Neuronal stem cell (in vitro differentiated cells): ENCODE measurements around the gene SMOC2.

Experiments
- DNase-seq: peaks from one replicate; pipeline ENCODE4 v3.0.0-alpha.2; 2013; ENCODE audit warnings: low spot score
- H2AFZ ChIP-seq: one replicate; pipeline ENCODE4 v1.6.1; 2013; ENCODE audit warnings: mild to moderate bottlenecking, low read length, inconsistent platforms
- H2AK5ac ChIP-seq: 2 replicates; pipeline ENCODE4 v1.6.1; 2013; ENCODE audit warnings: low read depth, mild to moderate bottlenecking, inconsistent platforms, low read length, moderate library complexity, mixed read lengths
- H2BK120ac ChIP-seq: 2 replicates; pipeline ENCODE4 v1.6.1; 2013; ENCODE audit warnings: low read depth, mild to moderate bottlenecking, inconsistent platforms, low read length, moderate library complexity, mixed read lengths
- H2BK12ac ChIP-seq: one replicate; pipeline ENCODE4 v1.6.1; 2013; ENCODE audit warnings: low read length, inconsistent platforms
- H2BK15ac ChIP-seq: 2 replicates; pipeline ENCODE4 v1.6.1; 2013; ENCODE audit warnings: mild to moderate bottlenecking, low read length, inconsistent platforms, mixed read lengths
- H2BK5ac ChIP-seq: one replicate; pipeline ENCODE4 v1.6.1; 2013; ENCODE audit warnings: inconsistent platforms, mild to moderate bottlenecking, low read length, moderate library complexity
- H3K14ac ChIP-seq: one replicate; pipeline ENCODE4 v1.6.1; 2013; ENCODE audit warnings: low read length, inconsistent platforms
- H3K18ac ChIP-seq: 2 replicates; pipeline ENCODE4 v1.6.1; 2013; ENCODE audit warnings: low read length, inconsistent platforms
- H3K23ac ChIP-seq: 2 replicates; pipeline ENCODE4 v1.6.1; 2013; ENCODE audit warnings: low read depth, mild to moderate bottlenecking, mixed read lengths, low read length, inconsistent platforms; ENCODE audit not compliant: poor library complexity
- H3K27ac ChIP-seq: replicated peaks from 3 replicates; pipeline ENCODE4 v1.5.1; 2013; ENCODE audit warnings: low read length, inconsistent platforms
- H3K27me3 ChIP-seq, 3 experiments: 2 replicates each; pipeline ENCODE4 v1.6.1; 2013; ENCODE audit warnings: low read length in 3 of 3, mild to moderate bottlenecking in 2 of 3, inconsistent platforms in 1 of 3, low read depth in 1 of 3, mixed read lengths in 1 of 3, moderate library complexity in 1 of 3; ENCODE audit not compliant: control insufficient read depth in 3 of 3, insufficient read depth in 3 of 3
- H3K36me3 ChIP-seq, 2 donors: replicated peaks in 1 of 2; 2 replicates each; pipeline ENCODE4 v1.6.1; 2013; ENCODE audit warnings: low read length in 2 of 2; ENCODE audit not compliant: control insufficient read depth in 2 of 2, insufficient read depth in 2 of 2
- H3K4ac ChIP-seq: 2 replicates; pipeline ENCODE4 v1.6.1; 2013; ENCODE audit warnings: inconsistent platforms, mild to moderate bottlenecking, low read length, moderate library complexity
- H3K4me1 ChIP-seq, 2 donors: 1 replicate in 1 of 2; 2 replicates in 1 of 2; pipeline ENCODE4 v1.6.1; 2013; ENCODE audit warnings: low read length in 2 of 2, low read depth in 1 of 2; ENCODE audit not compliant: control insufficient read depth in 2 of 2, insufficient read depth in 1 of 2
- H3K4me2 ChIP-seq: one replicate; pipeline ENCODE4 v1.6.1; 2013; ENCODE audit warnings: mild to moderate bottlenecking, low read length, inconsistent platforms; ENCODE audit not compliant: insufficient read depth, poor library complexity, severe bottlenecking
- H3K4me3 ChIP-seq, 2 donors: 2 replicates each; pipeline ENCODE4 v1.5.1; 2013; ENCODE audit warnings: low read length in 2 of 2, mild to moderate bottlenecking in 2 of 2, inconsistent platforms in 1 of 2, moderate library complexity in 1 of 2
- H3K79me1 ChIP-seq: one replicate; pipeline ENCODE4 v1.6.1; 2013; ENCODE audit warnings: low read depth, mild to moderate bottlenecking, inconsistent platforms, low read length, moderate library complexity
- H3K9ac ChIP-seq: one replicate; pipeline ENCODE4 v1.6.1; 2013; ENCODE audit warnings: mild to moderate bottlenecking, low read depth, low read length, inconsistent platforms; ENCODE audit not compliant: poor library complexity
- H3K9me3 ChIP-seq, 2 donors: replicated peaks in 1 of 2; 2 replicates each; pipeline versions ENCODE3 to v1.6.1; 2013; ENCODE audit warnings: low read length in 2 of 2, mild to moderate bottlenecking in 2 of 2, inconsistent platforms in 1 of 2, low read depth in 1 of 2, mixed read lengths in 1 of 2, moderate library complexity in 1 of 2; ENCODE audit not compliant: control insufficient read depth in 2 of 2, insufficient read depth in 1 of 2
- H4K8ac ChIP-seq: one replicate; pipeline ENCODE4 v1.6.1; 2013; ENCODE audit warnings: low read depth, mild to moderate bottlenecking, inconsistent platforms, low read length, moderate library complexity
- H4K91ac ChIP-seq: one replicate; pipeline ENCODE4 v1.6.1; 2013; ENCODE audit warnings: low read length, low read depth, mild to moderate bottlenecking, inconsistent platforms; ENCODE audit not compliant: poor library complexity
- WGBS, 2 donors: extraction: QIAGEN DNeasy Blood & Tissue Kit; methylation state at CpG; one replicate each; pipeline ENCODE4 v1.1.7; 2013; ENCODE audit warnings: missing lambda C conversion rate in 2 of 2, mixed read lengths in 1 of 2; ENCODE audit not compliant: insufficient read length in 2 of 2, insufficient replicate concordance in 1 of 2; ENCODE audit errors: extremely low coverage in 2 of 2; 5-methylcytosine and 5-hydroxymethylcytosine counted together

The SMOC2 gene

GRCh38 chr6:168624948-168625347, 184.0 kb downstream of the SMOC2 start:
- no CpG with 5 or more reads among the region's 15 CpGs for WGBS, 2 donors
- Histone ChIP-seq H3K27me3 (no peaks in the 10 kb centered on the region), H3K27ac (no peak overlapping the region), H3K9ac (no peak overlapping the region), H2BK15ac (no peak overlapping the region), H2BK12ac (peak overlapping the region; percentile 65), H3K4me2 (no peak overlapping the region), H3K14ac (no peak overlapping the region), H3K4me3 (peak overlapping the region in 1 of 2 donors; percentile 33), H4K8ac (no peak overlapping the region), H3K79me1 (no peaks in the 10 kb centered on the region), H2BK120ac (no peak overlapping the region), H3K36me3 (no peaks in the 10 kb centered on the region), H3K4me1 (peaks cover 5 to 14% of the 10 kb centered on the region in 2 donors), H2AK5ac (peak overlapping the region; percentile 76), H2AFZ (peak overlapping the region; percentile 15), H4K91ac (no peak overlapping the region), H2BK5ac (peak overlapping the region; percentile 63), H3K23ac (no peak overlapping the region), H3K9me3 (no peaks in the 10 kb centered on the region), H3K18ac (peak overlapping the region; percentile 61), H3K4ac (no peak overlapping the region)
- no peak for DNase-seq

- no peak overlapping the region for H3K4me3 ChIP-seq
- H3K9me3 ChIP-seq: no peaks in the 10 kb centered on the region
- no CpG with 5 or more reads among the region's 18 CpGs for WGBS, 2 donors
- peaks cover 5 to 14% of the 10 kb centered on the region in 2 donors for H3K4me1 ChIP-seq
- no peak overlapping the region for H3K4ac ChIP-seq
- no peaks in the 10 kb centered on the region for H3K79me1 ChIP-seq
- no peak overlapping the region for H3K23ac ChIP-seq
- H3K18ac ChIP-seq: peak overlapping the region; percentile 27
- H3K9ac ChIP-seq: no peak overlapping the region
- no peak for DNase-seq
- H2BK120ac ChIP-seq: no peak overlapping the region
- no peak overlapping the region for H2BK15ac ChIP-seq
- no peak overlapping the region for H3K27ac ChIP-seq
- H4K91ac ChIP-seq: no peak overlapping the region
- H4K8ac ChIP-seq: no peak overlapping the region
- H2AFZ ChIP-seq: peak overlapping the region; percentile 62
- no peaks in the 10 kb centered on the region for H3K36me3 ChIP-seq
- no peak overlapping the region for H2BK12ac ChIP-seq
- H3K14ac ChIP-seq: no peak overlapping the region
- no peak overlapping the region for H2AK5ac ChIP-seq
- no peak overlapping the region for H3K4me2 ChIP-seq
- H3K27me3 ChIP-seq: no peaks in the 10 kb centered on the region
- peak overlapping the region; percentile 63 for H2BK5ac ChIP-seq
Measured at GRCh38 chr6:168625602-168626001, 184.6 kb downstream of the SMOC2 start.

DNA sequence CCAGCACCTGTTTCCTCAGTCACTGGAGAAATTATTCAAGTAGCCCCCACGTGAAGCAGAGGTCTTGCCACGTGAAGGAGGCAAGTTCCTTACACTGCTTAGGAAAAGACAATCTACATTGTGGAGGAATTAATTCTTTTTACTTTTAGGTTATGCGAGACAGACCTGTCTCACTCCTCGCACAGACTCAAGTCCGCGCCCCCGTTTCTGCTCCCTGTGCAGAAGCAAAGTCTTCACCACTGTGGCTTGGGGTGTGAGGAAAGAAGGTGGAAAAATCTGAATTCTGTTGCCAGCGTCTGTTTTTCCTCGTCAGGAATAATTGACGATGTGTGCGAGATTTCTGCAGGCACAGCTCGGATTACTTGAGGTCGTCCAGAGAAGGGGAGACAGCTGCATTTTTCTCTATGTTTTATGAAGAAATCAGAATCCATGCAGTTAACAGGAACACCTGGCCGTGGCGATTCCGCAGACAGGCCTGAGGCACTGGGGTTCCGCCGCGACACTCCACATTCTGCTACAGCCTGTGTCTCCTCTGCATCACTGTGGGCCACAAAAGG, 185.1 kb downstream of the SMOC2 start:
- Histone ChIP-seq H2BK120ac (no peak overlapping the region), H2AFZ (peak overlapping the region; percentile 62), H3K18ac (peak overlapping the region; percentile 61), H3K9ac (no peak overlapping the region), H3K27ac (no peak overlapping the region), H3K4ac (no peak overlapping the region), H3K4me2 (no peak overlapping the region), H2BK15ac (no peak overlapping the region), H3K27me3 (no peaks in the 10 kb centered on the region), H4K8ac (no peak overlapping the region), H2AK5ac (no peak overlapping the region), H2BK5ac (no peak overlapping the region), H4K91ac (no peak overlapping the region), H3K9me3 (no peaks in the 10 kb centered on the region), H3K36me3 (no peaks in the 10 kb centered on the region), H3K79me1 (no peaks in the 10 kb centered on the region), H3K4me1 (peaks cover 5 to 14% of the 10 kb centered on the region in 2 donors), H3K4me3 (no peak overlapping the region), H3K23ac (no peak overlapping the region), H3K14ac (no peak overlapping the region), H2BK12ac (no peak overlapping the region)
- DNase-seq: no peak
- WGBS, 2 donors: no CpG with 5 or more reads among the region's 19 CpGs

GRCh38 chr6:168627506-168628175, 186.7 kb downstream of the SMOC2 start:
- no peak overlapping the region for H2AK5ac ChIP-seq
- peak overlapping the region; percentile 17 for H2BK15ac ChIP-seq
- no peak overlapping the region for H3K14ac ChIP-seq
- H4K8ac ChIP-seq: no peak overlapping the region
- H2AFZ ChIP-seq: no peak overlapping the region
- H3K4me3 ChIP-seq: peak overlapping the region in 1 of 2 donors; percentile 38
- H2BK5ac ChIP-seq: no peak overlapping the region
- WGBS, 2 donors: no CpG with 5 or more reads among the region's 8 CpGs
- DNase-seq: no peak
- peak overlapping the region; percentile 59 for H3K18ac ChIP-seq
- no peaks in the 10 kb centered on the region for H3K36me3 ChIP-seq
- no peak overlapping the region for H3K4me2 ChIP-seq
- no peak overlapping the region for H4K91ac ChIP-seq
- H3K23ac ChIP-seq: no peak overlapping the region
- no peaks in the 10 kb centered on the region for H3K79me1 ChIP-seq
- H3K27ac ChIP-seq: no peak overlapping the region
- H3K4ac ChIP-seq: peak overlapping the region; percentile 38
- peaks cover 5 to 14% of the 10 kb centered on the region in 2 donors for H3K4me1 ChIP-seq
- peak overlapping the region; percentile 63 for H3K9ac ChIP-seq
- no peaks in the 10 kb centered on the region for H3K27me3 ChIP-seq
- peak overlapping the region; percentile 14 for H2BK12ac ChIP-seq
- no peaks in the 10 kb centered on the region for H3K9me3 ChIP-seq
- H2BK120ac ChIP-seq: no peak overlapping the region
